CD8-positive, alpha-beta memory T cell (primary cell): ENCODE measurements around the gene F2. TPM values are rescaled to one million over a fixed set of nuclear protein-coding genes. Genes with fewer than 3 reads are reported as not detected.
"Not testable (repeated sequence)": the region's sequence is repeated elsewhere in the genome, so short reads cannot be mapped to it uniquely, and the experiment has no call there.

ENCODE experiments used
- CTCF ChIA-PET: fragments of 350-600 bp; sonication (Branson Sonifier 250); formaldehyde crosslinking; loops from one replicate; lab custom pipeline; 2021; ENCODE audit warnings: antibody characterized with exemption; lab: Charles Lee
- POLR2A ChIA-PET: fragments of 350-600 bp; sonication (Branson Sonifier 250); formaldehyde crosslinking; loops from one replicate; lab custom pipeline; 2021; ENCODE audit warnings: antibody characterized with exemption; lab: Charles Lee
- DNase-seq, 5 donors: peaks; one replicate each; pipeline versions ENCODE4 v3.0.0 to v3.0.0-alpha.2; 2020 to 2022; ENCODE audit warnings: mixed read lengths in 1 of 5
- H3K27ac ChIP-seq: one replicate; pipeline ENCODE4 v1.7.0; 2013; ENCODE audit warnings: low read depth, mild to moderate bottlenecking, low read length, moderate library complexity
- H3K27me3 ChIP-seq: 2 replicates; pipeline ENCODE4 v1.7.0; 2013; ENCODE audit warnings: low read length, mild to moderate bottlenecking; ENCODE audit not compliant: insufficient read depth, poor library complexity, severe bottlenecking
- H3K36me3 ChIP-seq: 2 replicates; pipeline ENCODE4 v1.7.0; 2013; ENCODE audit warnings: mild to moderate bottlenecking, low read length, moderate library complexity; ENCODE audit not compliant: insufficient read depth
- H3K4me1 ChIP-seq: 2 replicates; pipeline ENCODE4 v1.7.0; 2013; ENCODE audit warnings: mild to moderate bottlenecking, low read length, moderate library complexity; ENCODE audit not compliant: insufficient read depth
- H3K4me3 ChIP-seq: 2 replicates; pipeline ENCODE4 v1.7.0; 2013; ENCODE audit warnings: mild to moderate bottlenecking, low read length
- H3K9me3 ChIP-seq: 2 replicates; pipeline ENCODE4 v1.7.0; 2013; ENCODE audit warnings: mild to moderate bottlenecking, low read length
- H3K27ac Mint-ChIP-seq, 8 donors: one replicate each; pipeline ENCODE4 v1.8.0; 2020 to 2021; ENCODE audit warnings: mixed read lengths in 8 of 8, mild to moderate bottlenecking in 6 of 8, inconsistent platforms in 3 of 8, moderate library complexity in 3 of 8
- H3K27me3 Mint-ChIP-seq, 2 donors: one replicate each; pipeline ENCODE4 v1.8.0; 2020 to 2021; ENCODE audit warnings: mixed read lengths in 2 of 2, mild to moderate bottlenecking in 1 of 2, moderate library complexity in 1 of 2
- H3K36me3 Mint-ChIP-seq, 3 donors: one replicate each; pipeline ENCODE4 v1.8.0; 2020 to 2021; ENCODE audit warnings: mixed read lengths in 3 of 3, inconsistent platforms in 1 of 3, mild to moderate bottlenecking in 1 of 3
- H3K4me1 Mint-ChIP-seq, 3 donors: one replicate each; pipeline ENCODE4 v1.8.0; 2020 to 2021; ENCODE audit warnings: mixed read lengths in 3 of 3, inconsistent platforms in 1 of 3, mild to moderate bottlenecking in 1 of 3
- H3K4me3 Mint-ChIP-seq, 7 donors: one replicate each; pipeline ENCODE4 v1.8.0; 2020 to 2021; ENCODE audit warnings: mixed read lengths in 7 of 7, mild to moderate bottlenecking in 6 of 7, moderate library complexity in 4 of 7, inconsistent platforms in 2 of 7
- H3K9me3 Mint-ChIP-seq, 5 donors: one replicate each; pipeline ENCODE4 v1.8.0; 2020 to 2022; ENCODE audit warnings: mixed read lengths in 5 of 5, mild to moderate bottlenecking in 3 of 5, moderate library complexity in 2 of 5, inconsistent platforms in 1 of 5
- polyA plus RNA-seq: library from polyadenylated mRNA; unstranded; fragments of 300-500 nt; fragmentation: Illumina TruSeq; gene quantifications from one replicate; pipeline ENCODE4 v1.2.3, GENCODE V29; 2021
- total RNA-seq, 2 experiments: library from RNA; stranded (reverse); gene quantifications; one replicate each; pipeline ENCODE4 v1.2.3, GENCODE V29; 2021

Gene F2
- total and polyA plus RNA-seq, 3 experiments from 2014 or later: not detected

- POLR2A ChIA-PET: no interaction called here
- peaks cover 0 to 68% (median 2%) of the 10 kb centered on the region in 3 donors for H3K36me3 Mint-ChIP-seq
- peaks cover 47 to 75% (median 54%) of the 10 kb centered on the region in 3 donors for H3K4me1 Mint-ChIP-seq
- Histone ChIP-seq H3K4me1 (peaks cover 52% of the 10 kb centered on the region), H3K27ac (no peak overlapping the region), H3K27me3 (no peaks in the 10 kb centered on the region), H3K4me3 (no peak overlapping the region), H3K9me3 (no peaks in the 10 kb centered on the region), H3K36me3 (peaks cover 33% of the 10 kb centered on the region)
- no peaks in the 10 kb centered on the region for H3K9me3 Mint-ChIP-seq
- CTCF ChIA-PET: interaction anchor here (1.0 kb wide), 1 partner anchor 149 kb away, joined by 3 read pairs; no protein-coding TSS in a partner anchor
- H3K27me3 Mint-ChIP-seq: peaks cover 0 to 1% of the 10 kb centered on the region in 2 donors
- peak overlapping the region; percentile 9 to 99 (median 55) for H3K4me3 Mint-ChIP-seq
- no peak for DNase-seq
- peak overlapping the region; percentile 0 to 86 (median 59) for H3K27ac Mint-ChIP-seq
These were observed 21.3 kb upstream of the F2 start for GRCh38 chr11:46697723-46698122.

DNA sequence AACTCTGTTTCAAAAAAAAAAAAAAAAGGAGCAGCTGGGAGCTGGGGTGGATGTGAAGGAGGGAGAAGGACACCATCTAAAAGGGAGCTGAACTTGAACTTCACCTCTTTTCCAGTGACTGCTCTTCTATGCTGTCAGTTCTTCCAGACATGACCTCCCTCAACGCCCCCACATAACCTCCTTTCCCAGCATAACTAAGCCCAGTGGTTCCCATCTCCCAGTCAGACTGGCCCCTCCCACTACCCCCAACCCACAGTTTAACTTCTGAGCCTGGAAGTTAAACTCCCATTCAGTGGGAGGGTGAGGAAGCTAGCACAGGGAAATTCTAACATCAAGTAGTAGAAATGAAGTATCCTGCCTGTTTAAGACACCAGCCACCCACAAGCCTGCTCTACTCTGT, 20.4 kb upstream of the F2 start:
- Histone ChIP-seq H3K9me3 (no peaks in the 10 kb centered on the region), H3K27ac (no peak overlapping the region), H3K36me3 (peaks cover 34% of the 10 kb centered on the region), H3K4me1 (peaks cover 57% of the 10 kb centered on the region), H3K27me3 (no peaks in the 10 kb centered on the region), H3K4me3 (no peak overlapping the region)
- Mint-ChIP-seq H3K4me1 (peaks cover 51 to 84% (median 62%) of the 10 kb centered on the region in 3 donors), H3K27ac (peak overlapping the region in 5 of 8 donors; percentile 63 to 83 (median 73)), H3K4me3 (peak overlapping the region in 6 of 7 donors; percentile 95 to 100 (median 99)), H3K36me3 (peaks cover 0 to 73% (median 4%) of the 10 kb centered on the region in 3 donors), H3K9me3 (no peaks in the 10 kb centered on the region), H3K27me3 (peaks cover 0 to 1% of the 10 kb centered on the region in 2 donors)
- CTCF ChIA-PET: interaction anchor here (1.0 kb wide), 1 partner anchor 150 kb away, joined by 3 read pairs; no protein-coding TSS in a partner anchor
- no peak for DNase-seq
- POLR2A ChIA-PET: no interaction called here

- Histone ChIP-seq H3K27ac (peak within 1 kb of the TSS; percentile 92), H3K27me3 (no peaks in the 10 kb centered on the region), H3K9me3 (no peaks in the 10 kb centered on the region), H3K36me3 (peaks cover 26% of the 10 kb centered on the region), H3K4me1 (peaks cover 55% of the 10 kb centered on the region), H3K4me3 (peak within 1 kb of the TSS; percentile 90)
- peak within 1 kb of the TSS; percentile 78 to 98 (median 94) for H3K27ac Mint-ChIP-seq
- no peaks in the 10 kb centered on the region for H3K27me3 Mint-ChIP-seq
- H3K4me1 Mint-ChIP-seq: peaks cover 43 to 74% (median 58%) of the 10 kb centered on the region in 3 donors
- H3K4me3 Mint-ChIP-seq: peak within 1 kb of the TSS; percentile 95 to 100 (median 99)
- H3K36me3 Mint-ChIP-seq: peaks cover 0 to 72% (median 4%) of the 10 kb centered on the region in 3 donors
- peak; percentile 98 to 100 (median 99) for DNase-seq
- ChIA-PET CTCF (interaction anchor here (0.9 to 3.2 kb wide), 4 partner anchors 27 to 348 kb away, joined by 3 to 10 read pairs (median 4); partner anchors contain the start of gene ATG13), POLR2A (interaction anchor here (0.6 to 2.5 kb wide), 5 partner anchors 10 to 879 kb away, joined by 3 to 12 read pairs (median 3); partner anchors contain the start of genes HARBI1, KBTBD4 and NDUFS3)
- H3K9me3 Mint-ChIP-seq: no peaks in the 10 kb centered on the region
These were observed 18.6 kb upstream of the F2 start, which contains the start of the genes ARHGAP1 and ZNF408 for GRCh38 chr11:46700241-46701077. ARHGAP1 (minus strand) TSS chr11:46700619; CDS start chr11:46696107, 4,512 bp downstream. ZNF408 (plus strand) TSS chr11:46701031; CDS start chr11:46701048, 17 bp downstream.

GRCh38 chr11:46701078-46701654, 17.8 kb upstream of the F2 start:
- Mint-ChIP-seq H3K9me3 (no peaks in the 10 kb centered on the region), H3K4me1 (peaks cover 42 to 67% (median 57%) of the 10 kb centered on the region in 3 donors), H3K36me3 (peaks cover 0 to 72% (median 7%) of the 10 kb centered on the region in 3 donors), H3K27me3 (no peaks in the 10 kb centered on the region), H3K4me3 (peak overlapping the region; percentile 95 to 100 (median 99)), H3K27ac (peak overlapping the region; percentile 78 to 98 (median 94))
- DNase-seq: no peak
- H3K9me3 ChIP-seq: no peaks in the 10 kb centered on the region
- peak overlapping the region; percentile 92 for H3K27ac ChIP-seq
- H3K27me3 ChIP-seq: no peaks in the 10 kb centered on the region
- peaks cover 28% of the 10 kb centered on the region for H3K36me3 ChIP-seq
- ChIA-PET CTCF (interaction anchor here (0.8 to 3.2 kb wide), 5 partner anchors 9 to 349 kb away, joined by 3 to 10 read pairs (median 3); partner anchors contain the start of gene ATG13), POLR2A (interaction anchor here (0.6 to 2.5 kb wide), 5 partner anchors 11 to 878 kb away, joined by 3 to 12 read pairs (median 3); partner anchors contain the start of genes HARBI1, KBTBD4 and NDUFS3)
- H3K4me1 ChIP-seq: peaks cover 51% of the 10 kb centered on the region
- peak overlapping the region; percentile 90 for H3K4me3 ChIP-seq

GRCh38 chr11:46705070-46705688, 13.8 kb upstream of the F2 start:
- Mint-ChIP-seq H3K9me3 (no peaks in the 10 kb centered on the region), H3K4me1 (peaks cover 25 to 32% (median 31%) of the 10 kb centered on the region in 3 donors), H3K27ac (no peak overlapping the region), H3K36me3 (peaks cover 0 to 74% (median 8%) of the 10 kb centered on the region in 3 donors), H3K4me3 (no peak overlapping the region), H3K27me3 (no peaks in the 10 kb centered on the region)
- Histone ChIP-seq H3K4me3 (no peak overlapping the region), H3K9me3 (no peaks in the 10 kb centered on the region), H3K27me3 (no peaks in the 10 kb centered on the region), H3K36me3 (peaks cover 34% of the 10 kb centered on the region), H3K27ac (no peak overlapping the region), H3K4me1 (peaks cover 21% of the 10 kb centered on the region)
- CTCF ChIA-PET: no interaction called here
- POLR2A ChIA-PET: no interaction called here
- no peak for DNase-seq

DNA sequence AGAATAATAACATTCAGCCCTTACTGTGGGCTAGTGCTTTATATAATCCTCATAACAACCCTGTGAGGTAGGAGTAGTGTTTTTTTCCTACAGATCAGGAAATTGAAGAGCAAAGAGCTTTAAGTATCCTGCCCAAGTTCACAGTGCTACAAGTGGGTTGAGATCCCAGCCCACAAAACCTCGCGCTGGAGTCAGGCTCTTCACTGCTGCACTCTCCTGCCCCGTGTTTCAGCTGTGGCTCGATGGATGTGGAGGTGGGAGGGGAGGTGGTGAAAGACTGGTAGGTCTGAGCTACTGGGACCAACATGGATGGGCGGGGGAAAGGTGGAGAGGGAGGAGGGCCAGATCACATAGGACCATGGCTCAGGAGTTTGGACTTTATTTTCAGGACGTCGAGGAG, 12.1 kb upstream of the F2 start:
- DNase-seq: no peak
- H3K27me3 ChIP-seq: no peaks in the 10 kb centered on the region
- Mint-ChIP-seq H3K36me3 (peaks cover 0 to 60% (median 8%) of the 10 kb centered on the region in 3 donors), H3K27ac (no peak overlapping the region), H3K27me3 (no peaks in the 10 kb centered on the region), H3K9me3 (no peaks in the 10 kb centered on the region), H3K4me1 (peaks cover 16 to 17% (median 17%) of the 10 kb centered on the region in 3 donors), H3K4me3 (no peak overlapping the region)
- H3K36me3 ChIP-seq: peaks cover 34% of the 10 kb centered on the region
- H3K27ac ChIP-seq: no peak overlapping the region
- POLR2A ChIA-PET: no interaction called here
- no peaks in the 10 kb centered on the region for H3K9me3 ChIP-seq
- H3K4me1 ChIP-seq: peaks cover 13% of the 10 kb centered on the region
- CTCF ChIA-PET: no interaction called here
- no peak overlapping the region for H3K4me3 ChIP-seq

DNA sequence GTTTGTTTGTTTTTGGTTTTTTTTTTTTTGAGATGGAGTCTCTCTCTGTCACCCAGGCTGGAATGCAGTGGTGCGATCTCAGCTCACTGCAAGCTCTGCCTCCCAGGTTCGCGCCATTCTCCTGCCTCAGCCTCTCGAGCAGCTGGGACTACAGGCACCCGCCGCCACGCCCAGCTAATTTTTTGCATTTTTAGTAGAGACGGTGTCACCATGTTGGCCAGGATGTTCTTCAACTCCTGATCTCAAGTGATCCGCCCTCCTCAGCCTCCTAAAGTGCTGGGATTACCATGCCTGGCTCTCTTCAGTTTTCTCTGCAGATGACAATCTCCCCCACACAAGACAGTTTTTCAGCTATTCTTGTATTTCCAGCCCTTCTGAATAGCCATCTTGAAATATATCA, 9.7 kb upstream of the F2 start:
- H3K27me3 ChIP-seq, H3K4me3 ChIP-seq, H3K4me3 Mint-ChIP-seq, DNase-seq, H3K9me3 ChIP-seq, POLR2A ChIA-PET, H3K4me1 Mint-ChIP-seq, H3K27ac ChIP-seq, H3K27me3 Mint-ChIP-seq, H3K4me1 ChIP-seq, H3K9me3 Mint-ChIP-seq: not testable (repeated sequence)
- CTCF ChIA-PET: interaction anchor here (0.7 kb wide), 1 partner anchor 466 kb away, joined by 3 read pairs; no protein-coding TSS in a partner anchor
- Mint-ChIP-seq H3K36me3 (peaks cover 0 to 40% (median 7%) of the 10 kb centered on the region in 3 donors), H3K27ac (peak overlapping the region in 2 of 8 donors; percentile 16 to 43)
- peaks cover 17% of the 10 kb centered on the region for H3K36me3 ChIP-seq
